ENCODE results near the gene CD101.

DNA sequence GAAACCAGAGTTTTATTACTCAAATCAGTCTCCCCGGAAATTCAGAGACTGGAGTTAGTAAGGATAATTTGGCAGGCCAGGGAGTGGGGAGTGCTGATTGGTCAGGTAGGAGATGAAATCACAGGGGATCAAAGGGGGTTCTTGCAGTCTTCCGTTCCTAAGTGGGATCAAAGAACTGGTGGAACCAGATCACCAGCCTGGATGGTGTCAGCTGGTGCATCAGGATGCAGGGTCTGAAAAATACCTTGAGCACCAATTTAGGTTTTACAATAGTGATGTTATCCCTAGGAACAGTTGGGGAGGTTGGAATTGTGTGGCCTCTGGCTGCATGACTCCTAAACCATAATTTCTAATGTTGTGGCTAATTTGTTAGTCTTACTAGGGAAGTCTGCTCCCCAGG is 1.4 kb upstream of the CD101 start:
- TF ChIP-seq, protein P1, sequence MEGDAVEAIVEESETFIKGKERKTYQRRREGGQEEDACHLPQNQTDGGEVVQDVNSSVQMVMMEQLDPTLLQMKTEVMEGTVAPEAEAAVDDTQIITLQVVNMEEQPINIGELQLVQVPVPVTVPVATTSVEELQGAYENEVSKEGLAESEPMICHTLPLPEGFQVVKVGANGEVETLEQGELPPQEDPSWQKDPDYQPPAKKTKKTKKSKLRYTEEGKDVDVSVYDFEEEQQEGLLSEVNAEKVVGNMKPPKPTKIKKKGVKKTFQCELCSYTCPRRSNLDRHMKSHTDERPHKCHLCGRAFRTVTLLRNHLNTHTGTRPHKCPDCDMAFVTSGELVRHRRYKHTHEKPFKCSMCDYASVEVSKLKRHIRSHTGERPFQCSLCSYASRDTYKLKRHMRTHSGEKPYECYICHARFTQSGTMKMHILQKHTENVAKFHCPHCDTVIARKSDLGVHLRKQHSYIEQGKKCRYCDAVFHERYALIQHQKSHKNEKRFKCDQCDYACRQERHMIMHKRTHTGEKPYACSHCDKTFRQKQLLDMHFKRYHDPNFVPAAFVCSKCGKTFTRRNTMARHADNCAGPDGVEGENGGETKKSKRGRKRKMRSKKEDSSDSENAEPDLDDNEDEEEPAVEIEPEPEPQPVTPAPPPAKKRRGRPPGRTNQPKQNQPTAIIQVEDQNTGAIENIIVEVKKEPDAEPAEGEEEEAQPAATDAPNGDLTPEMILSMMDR (IDR thresholded peaks at IDR 0.05 in 8 of 11, conservative IDR thresholded peaks at IDR 0.05 in 3 of 11) = no peak
- no peak for TF ChIP-seq POLR2AphosphoS5 (IDR thresholded peaks at IDR 0.05)

Measured in spleen (tissue), 7 donors.